ENCODE measurements around the gene ARRDC3.
"Not testable (repeated sequence)": the region's sequence is repeated elsewhere in the genome, so short reads cannot be mapped to it uniquely, and the experiment has no call there.

ARRDC3 gene

GRCh38 chr5:91332267-91333045, 50.7 kb downstream of the ARRDC3 start:
- DNase-seq: no peak
- in situ Hi-C loops (cut with MboI; ENCODE audit: low pct_unique_long_range_greater_than_20kb, low sequenced_read_pairs): no loop called here

- in situ Hi-C loops (cut with MboI; ENCODE audit: low pct_unique_long_range_greater_than_20kb, low sequenced_read_pairs): no loop called here
- no peak for DNase-seq
Measured at GRCh38 chr5:91331705-91332104, 51.4 kb downstream of the ARRDC3 start.

- DNase-seq: no peak
- in situ Hi-C loops (cut with MboI; ENCODE audit: low pct_unique_long_range_greater_than_20kb, low sequenced_read_pairs): no loop called here
Measured at GRCh38 chr5:91329283-91329682, 53.8 kb downstream of the ARRDC3 start.

- in situ Hi-C loops (cut with MboI; ENCODE audit: low pct_unique_long_range_greater_than_20kb, low sequenced_read_pairs): no loop called here
- no peak for DNase-seq
Measured at GRCh38 chr5:91328743-91329142, 54.4 kb downstream of the ARRDC3 start.

- in situ Hi-C loops (cut with MboI; ENCODE audit: low pct_unique_long_range_greater_than_20kb, low sequenced_read_pairs); DNase-seq: not testable (repeated sequence)
Measured at GRCh38 chr5:91322981-91323380, 60.1 kb downstream of the ARRDC3 start.

GRCh38 chr5:91319667-91320066, 63.5 kb downstream of the ARRDC3 start:
- in situ Hi-C loops (cut with MboI; ENCODE audit: low pct_unique_long_range_greater_than_20kb, low sequenced_read_pairs): no loop called here
- DNase-seq: no peak

- DNase-seq: no peak
- in situ Hi-C loops (cut with MboI; ENCODE audit: low pct_unique_long_range_greater_than_20kb, low sequenced_read_pairs): no loop called here
Measured at GRCh38 chr5:91318724-91319123, 64.4 kb downstream of the ARRDC3 start.

All from KBM-7 (cell line).